IMR-90 (cell line): ENCODE results near the gene CLDN6. TPM values are rescaled to one million over a fixed set of nuclear protein-coding genes. Genes with fewer than 3 reads are reported as not detected.

Source experiments
- ATAC-seq: fragments of 200-7000 bp; cut with Tn5 transposase; 2 replicates; pipeline ENCODE4 v1.9.1; 2020; ENCODE audit warnings: low read depth, mild to moderate bottlenecking, moderate library complexity
- BruUV-seq: library from RNA; stranded (reverse); fragments of 400-500 nt; replicated peaks from 2 replicates; lab custom pipeline; 2021; lab: Mats Ljungman, UMichigan
- CTCF ChIA-PET: fragments of 300-600 bp; formaldehyde crosslinking; extraction: SDS; loops from one replicate; lab custom pipeline; 2021; ENCODE audit warnings: antibody characterized with exemption; lab: Yijun Ruan, JAX
- POLR2A ChIA-PET: fragments of 300-600 bp; sonication (Branson Sonifier 250); formaldehyde crosslinking; loops from one replicate; lab custom pipeline; 2022; ENCODE audit warnings: antibody characterized with exemption; ENCODE audit not compliant: unreplicated experiment; lab: Charles Lee
- DNase-seq: peaks from one replicate; pipeline ENCODE4 v3.0.0; 2013
- H2AFZ ChIP-seq: replicated peaks from 2 replicates; pipeline ENCODE3; 2013; ENCODE audit warnings: low read length, mild to moderate bottlenecking; ENCODE audit not compliant: poor library complexity
- H2AK5ac ChIP-seq: 2 replicates; pipeline ENCODE4 v1.6.1; 2013; ENCODE audit warnings: low read depth, low read length, inconsistent platforms
- H2AK9ac ChIP-seq: replicated peaks from 2 replicates; pipeline ENCODE3; 2013; ENCODE audit warnings: mild to moderate bottlenecking, low read depth, low read length, moderate library complexity; ENCODE audit not compliant: poor library complexity
- H2BK120ac ChIP-seq: 2 replicates; pipeline ENCODE4 v1.6.1; 2013; ENCODE audit warnings: low read depth, low read length, inconsistent platforms
- H2BK15ac ChIP-seq: 3 replicates; pipeline ENCODE4 v1.6.1; 2013; ENCODE audit warnings: low read depth, low read length, inconsistent platforms
- H2BK20ac ChIP-seq: 2 replicates; pipeline ENCODE4 v1.6.1; 2013; ENCODE audit warnings: low read depth, mild to moderate bottlenecking, inconsistent platforms, low read length, moderate library complexity
- H2BK5ac ChIP-seq: 2 replicates; pipeline ENCODE4 v1.6.1; 2013; ENCODE audit warnings: mild to moderate bottlenecking, low read depth, low read length, inconsistent platforms; ENCODE audit not compliant: poor library complexity, severe bottlenecking
- H3K14ac ChIP-seq: replicated peaks from 2 replicates; pipeline ENCODE4 v1.6.1; 2013; ENCODE audit warnings: low read depth, low read length, inconsistent platforms
- H3K18ac ChIP-seq: 2 replicates; pipeline ENCODE4 v1.6.1; 2013; ENCODE audit warnings: low read depth, low read length, control low read depth
- H3K23ac ChIP-seq: 2 replicates; pipeline ENCODE4 v1.6.1; 2013; ENCODE audit warnings: low read depth, low read length, inconsistent platforms
- H3K27ac ChIP-seq: 2 replicates; pipeline ENCODE4 v1.5.1; 2013; ENCODE audit warnings: mild to moderate bottlenecking, control low read depth, low read length; ENCODE audit not compliant: insufficient read depth
- H3K27me3 ChIP-seq: 2 replicates; pipeline ENCODE4 v1.6.1; 2013; ENCODE audit warnings: low read length; ENCODE audit not compliant: control insufficient read depth, insufficient read depth
- H3K36me3 ChIP-seq: 2 replicates; pipeline ENCODE4 v1.6.1; 2013; ENCODE audit warnings: low read length, mixed read lengths; ENCODE audit not compliant: control insufficient read depth, insufficient read depth
- H3K4ac ChIP-seq: 2 replicates; pipeline ENCODE4 v1.6.1; 2013; ENCODE audit warnings: low read depth, low read length, inconsistent platforms
- H3K4me1 ChIP-seq: 2 replicates; pipeline ENCODE4 v1.6.1; 2013; ENCODE audit warnings: low read length, mixed read lengths; ENCODE audit not compliant: control insufficient read depth, insufficient read depth
- H3K4me2 ChIP-seq: 2 replicates; pipeline ENCODE4 v1.6.1; 2013; ENCODE audit warnings: low read depth, mild to moderate bottlenecking, control low read depth, low read length, moderate library complexity
- H3K4me3 ChIP-seq: 2 replicates; pipeline ENCODE4 v1.5.1; 2013; ENCODE audit warnings: low read depth, mild to moderate bottlenecking, control low read depth, low read length, moderate library complexity; ENCODE audit not compliant: insufficient read depth
- H3K56ac ChIP-seq: 2 replicates; pipeline ENCODE4 v1.6.1; 2013; ENCODE audit warnings: low read length, inconsistent platforms; ENCODE audit not compliant: insufficient read depth; ENCODE audit errors: extremely low read depth
- H3K79me1 ChIP-seq, 2 experiments: 2 replicates each; pipeline ENCODE4 v1.6.1; 2013; ENCODE audit warnings: low read length in 2 of 2, inconsistent platforms in 1 of 2, low read depth in 1 of 2
- H3K9ac ChIP-seq: 2 replicates; pipeline ENCODE4 v1.6.1; 2013; ENCODE audit warnings: low read depth, low read length, control low read depth
- H3K9me1 ChIP-seq: 2 replicates; pipeline ENCODE4 v1.6.1; 2013; ENCODE audit warnings: low read length, inconsistent platforms; ENCODE audit not compliant: insufficient read depth
- H3K9me3 ChIP-seq: 2 replicates; pipeline ENCODE4 v1.6.1; 2013; ENCODE audit warnings: low read length; ENCODE audit not compliant: control insufficient read depth, insufficient read depth
- H4K20me1 ChIP-seq: 2 replicates; pipeline ENCODE4 v1.6.1; 2013; ENCODE audit warnings: low read length, inconsistent platforms; ENCODE audit not compliant: insufficient read depth
- H4K5ac ChIP-seq: 2 replicates; pipeline ENCODE4 v1.6.1; 2013; ENCODE audit warnings: mild to moderate bottlenecking, low read depth, low read length, control low read depth
- H4K8ac ChIP-seq, 2 experiments: 2 replicates each; pipeline ENCODE4 v1.6.1; 2013; ENCODE audit warnings: low read depth in 2 of 2, low read length in 2 of 2, control low read depth in 1 of 2, inconsistent platforms in 1 of 2
- H4K91ac ChIP-seq: 2 replicates; pipeline ENCODE4 v1.6.1; 2013; ENCODE audit warnings: low read depth, low read length, inconsistent platforms; ENCODE audit not compliant: insufficient read depth
- BHLHE40 ChIP-seq: fragments of 150-350 bp; IDR thresholded peaks from 2 replicates; pipeline ENCODE4 v1.6.1; 2016; ENCODE audit warnings: mild to moderate bottlenecking, low read depth, low read length
- CEBPB ChIP-seq: IDR thresholded peaks from 2 replicates; pipeline ENCODE4 v1.6.1; 2012; ENCODE audit warnings: low read depth, low read length, improper control_type of control experiment
- CHD1 ChIP-seq: IDR thresholded peaks from 2 replicates; pipeline ENCODE4 v1.6.1; 2012; ENCODE audit warnings: low read depth, low read length, improper control_type of control experiment
- CTCF ChIP-seq: conservative IDR thresholded peaks from 2 replicates; pipeline ENCODE4 v1.5.1; 2012; ENCODE audit warnings: mild to moderate bottlenecking, low read depth, low read length, improper control_type of control experiment
- FOS ChIP-seq: fragments of 150-350 bp; IDR thresholded peaks from 2 replicates; pipeline ENCODE4 v1.6.1; 2016; ENCODE audit warnings: low read depth, low read length
- MAFK ChIP-seq: IDR thresholded peaks from 2 replicates; pipeline ENCODE4 v1.6.1; 2012; ENCODE audit warnings: low read depth, low read length, improper control_type of control experiment
- MAZ ChIP-seq: IDR thresholded peaks from 2 replicates; pipeline ENCODE4 v1.6.1; 2012; ENCODE audit warnings: low read depth, mild to moderate bottlenecking, low read length, improper control_type of control experiment, moderate library complexity, borderline replicate concordance
- MXI1 ChIP-seq: IDR thresholded peaks from 2 replicates; pipeline ENCODE4 v1.6.1; 2012; ENCODE audit warnings: low read depth, mild to moderate bottlenecking, low read length, moderate library complexity, borderline replicate concordance
- NFE2L2 ChIP-seq: fragments of 150-350 bp; IDR thresholded peaks from 2 replicates; pipeline ENCODE4 v1.6.1; 2016; ENCODE audit warnings: low read depth, mild to moderate bottlenecking, low read length
- POLR2A ChIP-seq: IDR thresholded peaks from 2 replicates; pipeline ENCODE4 v1.6.1; 2012; ENCODE audit warnings: mild to moderate bottlenecking, low read depth, low read length
- RAD21 ChIP-seq: IDR thresholded peaks from 2 replicates; pipeline ENCODE4 v1.6.1; 2012; ENCODE audit warnings: low read length, improper control_type of control experiment
- RCOR1 ChIP-seq: IDR thresholded peaks from 2 replicates; pipeline ENCODE4 v1.6.1; 2012; ENCODE audit warnings: mild to moderate bottlenecking, low read length, improper control_type of control experiment; ENCODE audit not compliant: insufficient replicate concordance
- RFX5 ChIP-seq: IDR thresholded peaks from 2 replicates; pipeline ENCODE4 v1.8.0; 2012; ENCODE audit warnings: low read depth, mild to moderate bottlenecking, low read length, moderate library complexity
- SMC3 ChIP-seq: fragments of 150-350 bp; IDR thresholded peaks from 2 replicates; pipeline ENCODE4 v1.6.1; 2016; ENCODE audit warnings: low read depth, mild to moderate bottlenecking, antibody characterized with exemption, low read length, moderate library complexity
- WGBS, 2 experiments: methylation state at CpG; one replicate each; pipeline versions ENCODE4 v1.1.5 to v1.1.7; 2013; ENCODE audit warnings: missing lambda C conversion rate in 2 of 2; ENCODE audit not compliant: insufficient read length in 1 of 2; ENCODE audit errors: extremely low coverage in 2 of 2; 5-methylcytosine and 5-hydroxymethylcytosine counted together
- dilution Hi-C: fragments of 300-500 bp; cut with HindIII; formaldehyde crosslinking; loops from one replicate; pipeline ENCODE4 v1.14.3; 2018; ENCODE audit warnings: low sequenced_read_pairs; ENCODE audit not compliant: unreplicated experiment
- in situ Hi-C: fragments of 300-500 bp; cut with MboI; formaldehyde crosslinking; loops from 3 replicates; pipeline ENCODE4 v1.14.3; 2019; ENCODE audit warnings: low sequenced_read_pairs, inconsistent platforms, mixed read lengths
- intact Hi-C: fragments of 100-400 bp; cut with micrococcal nuclease; formaldehyde crosslinking; loops from 2 replicates; pipeline ENCODE4 v1.10.0; 2022
- polyA plus RNA-seq, 3 experiments: library from polyadenylated mRNA; depleted of rRNA; stranded (reverse); fragments of >200 nt; gene quantifications; 2 replicates each; pipeline ENCODE4 v1.2.3, GENCODE V29; 2012; ENCODE audit warnings: low replicate concordance in 1 of 3
- total RNA-seq: library from RNA; depleted of rRNA; stranded (reverse); fragments of >200 nt; gene quantifications from 2 replicates; pipeline ENCODE4 v1.2.3, GENCODE V29; 2012
- TF ChIP-seq, protein P1 (sequence below): fragments of 150-350 bp; IDR thresholded peaks from 2 replicates; pipeline ENCODE4 v1.6.1; 2016; ENCODE audit warnings: low read depth, mild to moderate bottlenecking, low read length, moderate library complexity, borderline replicate concordance
- TF ChIP-seq, protein P2 (sequence below): fragments of 150-350 bp; IDR thresholded peaks from 2 replicates; pipeline ENCODE4 v1.6.1; 2017; ENCODE audit warnings: mild to moderate bottlenecking, antibody characterized with exemption, low read length, low read depth

Gene CLDN6
- total and polyA plus RNA-seq, 2 of the 4 experiments (the other 2 are of a cell fraction), result 0.14 TPM; not detected in 1

DNA sequence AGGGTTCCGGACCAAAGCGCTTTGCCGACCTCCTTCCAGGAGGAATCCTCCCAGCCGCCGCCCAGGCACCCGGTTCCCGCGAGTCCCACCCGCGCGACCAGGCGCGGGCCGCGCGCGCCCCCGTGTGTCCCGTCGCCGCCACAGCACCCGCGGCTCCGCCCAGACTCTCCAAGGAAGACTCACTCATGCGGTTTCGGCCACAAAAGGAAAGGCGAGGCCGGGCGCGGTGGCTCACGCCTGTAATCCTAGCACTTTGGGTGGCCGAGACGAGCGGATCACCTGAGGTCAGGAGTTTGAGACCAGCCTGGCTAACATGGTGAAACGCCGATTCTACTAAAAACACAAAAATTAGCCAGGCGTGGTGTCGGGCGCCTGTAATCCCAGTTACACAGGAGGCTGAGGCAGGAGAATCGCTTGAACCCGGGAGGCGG is 34.3 kb downstream of the CLDN6 start:
- Histone ChIP-seq H3K4me2 (peak overlapping the region; percentile 87), H3K56ac (no peak overlapping the region), H4K5ac (peak overlapping the region; percentile 58), H3K4me1 (peaks cover 6% of the 10 kb centered on the region), H3K79me1 (peaks cover 8 to 15% of the 10 kb centered on the region in 2 experiments), H3K9ac (no peak overlapping the region), H2AFZ (peak overlapping the region; percentile 97), H3K36me3 (no peaks in the 10 kb centered on the region), H3K18ac (no peak overlapping the region), H3K4ac (peak overlapping the region; percentile 70), H2AK5ac (no peak overlapping the region), H4K20me1 (no peaks in the 10 kb centered on the region), H4K8ac (peak overlapping the region in 1 of 2 experiments; percentile 86; a peak in 1 of 4 replicates), H2AK9ac (peak overlapping the region; percentile 28), H2BK120ac (no peak overlapping the region), H3K27ac (no peak overlapping the region; the same call in 1 of the 2 replicates), H2BK5ac (no peak overlapping the region), H2BK15ac (no peak overlapping the region), H3K14ac (peak overlapping the region; percentile 83; the same call in 1 of the 2 replicates), H3K4me3 (peak overlapping the region; percentile 18), H2BK20ac (no peak overlapping the region), H4K91ac (no peak overlapping the region), H3K23ac (no peak overlapping the region), H3K9me3 (no peaks in the 10 kb centered on the region), H3K27me3 (peaks cover 4% of the 10 kb centered on the region; the same call in 1 of the 2 replicates), H3K9me1 (0 out of 2 replicates have a peak, but pooled peaks cover 4% of the 10 kb centered on the region)
- WGBS, 2 experiments, result 24% methylated on average over 24 of the region's 42 CpGs; no CpG with 5 or more reads in 1 of the 2 experiments
- peak; percentile 79 for ATAC-seq
- intact Hi-C loops (loop anchor here (1.0 kb wide), 1 partner anchor 39 kb away; no protein-coding TSS in a partner anchor), dilution Hi-C loops (no loop called here), in situ Hi-C loops (no loop called here)
- POLR2A ChIA-PET, result no interaction called here
- no peak for TF ChIP-seq MAFK
- no peak for TF ChIP-seq RCOR1
- TF ChIP-seq RFX5, result no peak
- TF ChIP-seq RAD21, result peak; percentile 77
- no peak for TF ChIP-seq CEBPB
- no peak for TF ChIP-seq NFE2L2
- TF ChIP-seq, protein P1, sequence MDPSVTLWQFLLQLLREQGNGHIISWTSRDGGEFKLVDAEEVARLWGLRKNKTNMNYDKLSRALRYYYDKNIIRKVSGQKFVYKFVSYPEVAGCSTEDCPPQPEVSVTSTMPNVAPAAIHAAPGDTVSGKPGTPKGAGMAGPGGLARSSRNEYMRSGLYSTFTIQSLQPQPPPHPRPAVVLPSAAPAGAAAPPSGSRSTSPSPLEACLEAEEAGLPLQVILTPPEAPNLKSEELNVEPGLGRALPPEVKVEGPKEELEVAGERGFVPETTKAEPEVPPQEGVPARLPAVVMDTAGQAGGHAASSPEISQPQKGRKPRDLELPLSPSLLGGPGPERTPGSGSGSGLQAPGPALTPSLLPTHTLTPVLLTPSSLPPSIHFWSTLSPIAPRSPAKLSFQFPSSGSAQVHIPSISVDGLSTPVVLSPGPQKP, result no peak
- TF ChIP-seq SMC3, result peak; percentile 52
- TF ChIP-seq, protein P2, sequence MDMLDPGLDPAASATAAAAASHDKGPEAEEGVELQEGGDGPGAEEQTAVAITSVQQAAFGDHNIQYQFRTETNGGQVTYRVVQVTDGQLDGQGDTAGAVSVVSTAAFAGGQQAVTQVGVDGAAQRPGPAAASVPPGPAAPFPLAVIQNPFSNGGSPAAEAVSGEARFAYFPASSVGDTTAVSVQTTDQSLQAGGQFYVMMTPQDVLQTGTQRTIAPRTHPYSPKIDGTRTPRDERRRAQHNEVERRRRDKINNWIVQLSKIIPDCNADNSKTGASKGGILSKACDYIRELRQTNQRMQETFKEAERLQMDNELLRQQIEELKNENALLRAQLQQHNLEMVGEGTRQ, result no peak
- no peak for TF ChIP-seq FOS
- TF ChIP-seq MXI1, result no peak
- peak; percentile 94 for TF ChIP-seq CTCF
- peak; percentile 42; the same call in 1 of the 2 replicates for TF ChIP-seq MAZ
- TF ChIP-seq POLR2A, result 0 out of 2 replicates have a peak, but pooled peaks have one; percentile 28
- TF ChIP-seq BHLHE40, result peak; percentile 69; the same call in 1 of the 2 replicates
- TF ChIP-seq CHD1, result no peak
- peak; percentile 69 for DNase-seq
- no TSS peak for BruUV-seq
- CTCF ChIA-PET, result no interaction called here
